PC-9 (cell line): Measurements from ENCODE around the gene ZNF180.

Source experiments
- EZH2 ChIP-seq: fragments of 200-600 bp; sonication (generic); IDR thresholded peaks from 2 replicates; pipeline ENCODE4 v1.8.0; 2017; ENCODE audit warnings: antibody characterized with exemption, low read depth
- TF ChIP-seq, protein P1 (sequence below): fragments of 200-600 bp; sonication (generic); conservative IDR thresholded peaks from 2 replicates; pipeline ENCODE4 v1.6.1; 2017; ENCODE audit warnings: mixed run types, antibody characterized with exemption, mild to moderate bottlenecking, moderate library complexity

DNA sequence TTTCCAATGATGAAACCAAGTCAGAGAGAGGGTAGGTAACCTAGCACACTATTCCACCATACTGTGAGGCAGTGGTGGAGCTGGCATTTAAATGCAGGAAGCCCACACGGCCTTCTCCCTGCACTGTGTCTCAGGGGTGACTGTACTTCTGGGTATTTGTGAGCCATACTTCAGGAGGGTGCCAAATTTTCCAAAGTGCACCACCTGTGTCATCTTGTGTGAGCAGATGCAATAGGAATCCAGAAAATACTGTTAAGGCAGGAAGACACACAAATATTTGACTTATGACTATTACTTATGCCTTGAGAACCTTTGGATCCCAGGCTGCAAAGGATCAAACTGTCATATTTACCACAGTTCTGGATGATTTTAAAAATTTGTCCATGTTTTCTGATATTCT, 69.4 kb downstream of the ZNF180 start:
- no peak for TF ChIP-seq EZH2
- TF ChIP-seq, protein P1, sequence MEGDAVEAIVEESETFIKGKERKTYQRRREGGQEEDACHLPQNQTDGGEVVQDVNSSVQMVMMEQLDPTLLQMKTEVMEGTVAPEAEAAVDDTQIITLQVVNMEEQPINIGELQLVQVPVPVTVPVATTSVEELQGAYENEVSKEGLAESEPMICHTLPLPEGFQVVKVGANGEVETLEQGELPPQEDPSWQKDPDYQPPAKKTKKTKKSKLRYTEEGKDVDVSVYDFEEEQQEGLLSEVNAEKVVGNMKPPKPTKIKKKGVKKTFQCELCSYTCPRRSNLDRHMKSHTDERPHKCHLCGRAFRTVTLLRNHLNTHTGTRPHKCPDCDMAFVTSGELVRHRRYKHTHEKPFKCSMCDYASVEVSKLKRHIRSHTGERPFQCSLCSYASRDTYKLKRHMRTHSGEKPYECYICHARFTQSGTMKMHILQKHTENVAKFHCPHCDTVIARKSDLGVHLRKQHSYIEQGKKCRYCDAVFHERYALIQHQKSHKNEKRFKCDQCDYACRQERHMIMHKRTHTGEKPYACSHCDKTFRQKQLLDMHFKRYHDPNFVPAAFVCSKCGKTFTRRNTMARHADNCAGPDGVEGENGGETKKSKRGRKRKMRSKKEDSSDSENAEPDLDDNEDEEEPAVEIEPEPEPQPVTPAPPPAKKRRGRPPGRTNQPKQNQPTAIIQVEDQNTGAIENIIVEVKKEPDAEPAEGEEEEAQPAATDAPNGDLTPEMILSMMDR = no peak
